K562 (cell line): ENCODE data around the gene PTPN18. TPM values are rescaled to one million over a fixed set of nuclear protein-coding genes. Genes with fewer than 3 reads are reported as not detected.

ENCODE experiments used
- AFF4 ChIP-seq: sonication (generic); formaldehyde crosslinking; IDR thresholded peaks from 2 replicates; pipeline ENCODE4 v1.8.0; 2023; ENCODE audit warnings: mild to moderate bottlenecking, missing genetic modification reagents
- ELK1 ChIP-seq: sonication (generic); formaldehyde crosslinking; IDR thresholded peaks from 2 replicates; pipeline ENCODE4 v1.8.1; 2022; ENCODE audit warnings: missing genetic modification reagents
- GABPB1 ChIP-seq: sonication (generic); formaldehyde crosslinking; IDR thresholded peaks from 2 replicates; pipeline ENCODE4 v1.8.0; 2022; ENCODE audit warnings: mild to moderate bottlenecking, missing genetic modification reagents
- HBP1 ChIP-seq: fragments of 450-650 bp; formaldehyde crosslinking; IDR thresholded peaks from 2 replicates; pipeline ENCODE4 v1.4.0; 2022; ENCODE audit warnings: missing genetic modification characterization
- MLLT1 ChIP-seq, 2 experiments: fragments of 450-650 bp; IDR thresholded peaks; 2 replicates each; pipeline ENCODE4 v1.6.1; 2016
- PCBP2 ChIP-seq: fragments of 200-400 bp; formaldehyde crosslinking; IDR thresholded peaks from 2 replicates; pipeline ENCODE4 v1.6.1; 2018; ENCODE audit warnings: low read length, low read depth, mild to moderate bottlenecking, moderate library complexity; ENCODE audit not compliant: poor library complexity, severe bottlenecking
- POLR2A ChIP-seq: fragments of 450-650 bp; conservative IDR thresholded peaks from 2 replicates; pipeline ENCODE4 v1.6.1; 2016
- POLR2B ChIP-seq: fragments of 450-650 bp; IDR thresholded peaks from 2 replicates; pipeline ENCODE4 v1.6.1; 2018; ENCODE audit warnings: low read depth; ENCODE audit not compliant: partially characterized antibody
- SAP30 ChIP-seq: fragments of 200-600 bp; sonication (generic); IDR thresholded peaks from 2 replicates; pipeline ENCODE4 v1.6.1; 2012; ENCODE audit warnings: borderline replicate concordance, low read depth, mild to moderate bottlenecking, moderate library complexity, low read length, control low read depth, inconsistent platforms; ENCODE audit not compliant: insufficient read depth, poor library complexity, severe bottlenecking
- TAF7 ChIP-seq: fragments of 450-650 bp; IDR thresholded peaks from 2 replicates; pipeline ENCODE4 v1.6.1; 2016; ENCODE audit warnings: missing genetic modification characterization, missing compliant biosample characterization
- TGIF2 ChIP-seq: sonication (generic); formaldehyde crosslinking; IDR thresholded peaks from 2 replicates; pipeline ENCODE4 v1.8.1; 2022; ENCODE audit warnings: mild to moderate bottlenecking, missing genetic modification reagents, moderate library complexity
- ZHX1 ChIP-seq: fragments of 150-350 bp; conservative IDR thresholded peaks from 2 replicates; pipeline ENCODE4 v1.6.1; 2014; ENCODE audit warnings: low read length
- ZNF695 ChIP-seq: fragments of 450-650 bp; formaldehyde crosslinking; IDR thresholded peaks from 2 replicates; pipeline ENCODE4 v1.4.0; 2020; ENCODE audit warnings: mild to moderate bottlenecking, moderate library complexity
- polyA plus RNA-seq, 8 experiments: library from polyadenylated mRNA; depleted of rRNA in 4 of 8; stranded (reverse) in 5 of 8; unstranded in 3 of 8; fragments of >200 nt; fragmentation: Nextera tagmentation in 2 of 8; fragmentation: Illumina TruSeq in 1 of 8; extraction: Ambion mirVana in 2 of 8; extraction: Trizol in 1 of 8; gene quantifications; 2 replicates each; pipeline versions ENCODE4 v1.2.1 to v1.2.3, GENCODE V29; 2011 to 2014; ENCODE audit warnings: inconsistent platforms in 1 of 8, missing spikeins in 1 of 8
- total RNA-seq, 7 experiments: library from RNA; depleted of rRNA in 6 of 7; stranded (reverse); fragments of >200 nt in 6 of 7; fragmentation: Illumina TruSeq in 2 of 7; extraction: Trizol in 2 of 7; gene quantifications; 2 replicates each; pipeline versions ENCODE4 v1.2.1 to v1.2.3, GENCODE V29; 2011 to 2021; ENCODE audit warnings: low replicate concordance in 1 of 7

The PTPN18 gene
- total and polyA plus RNA-seq, 9 of the 15 experiments (the other 6 are each of a cell fraction or from before 2014, with no cell fraction given) = 11.6 to 90.7 (median 49.6) TPM

GRCh38 chr2:130372055-130372832 is 16.4 kb downstream of the PTPN18 start (continued):
- peak in 1 of 2 experiments; percentile 14; a peak in 1 of 4 replicates for TF ChIP-seq MLLT1 (IDR thresholded peaks at IDR 0.05)
- TF ChIP-seq AFF4 (CRISPR knock-in tag) = no peak
- TF ChIP-seq SAP30 = peak; percentile 57
- peak; percentile 77 for TF ChIP-seq POLR2A
- TF ChIP-seq TAF7 (tag) = no peak
- no peak for TF ChIP-seq ZHX1
- no peak for TF ChIP-seq HBP1 (CRISPR knock-in tag)
- no peak for TF ChIP-seq ELK1
- TF ChIP-seq TGIF2 (CRISPR knock-in tag) = peak; percentile 83; the same call in 1 of the 2 replicates
- no peak for TF ChIP-seq ZNF695 (CRISPR knock-in tag)
- TF ChIP-seq POLR2B = peak; percentile 60
- TF ChIP-seq GABPB1 (CRISPR knock-in tag) = peak; percentile 90
- no peak for TF ChIP-seq PCBP2
